HepG2 (cell line): ENCODE data around the gene MBNL3. TPM values are rescaled to one million over a fixed set of nuclear protein-coding genes. Genes with fewer than 3 reads are reported as not detected.

Experiments used
- ARID5B ChIP-seq: IDR thresholded peaks from 2 replicates; pipeline ENCODE4 v1.4.0; 2020; ENCODE audit warnings: mild to moderate bottlenecking, missing genetic modification reagents
- ATF7-NPFF ChIP-seq: sonication (generic); formaldehyde crosslinking; IDR thresholded peaks from 2 replicates; pipeline ENCODE4 v1.8.1; 2023; ENCODE audit warnings: mild to moderate bottlenecking, low read depth, missing genetic modification reagents, moderate library complexity
- CREM ChIP-seq, 2 experiments: sonication (generic) in 1 of 2; formaldehyde crosslinking in 1 of 2; IDR thresholded peaks; 2 replicates each; pipeline versions ENCODE4 v1.4.0 to v1.6.1; 2016 to 2020; ENCODE audit warnings: antibody characterized with exemption in 1 of 2, mild to moderate bottlenecking in 1 of 2, missing genetic modification reagents in 1 of 2
- ELF3 ChIP-seq: IDR thresholded peaks from 2 replicates; pipeline ENCODE4 v1.6.1; 2016; ENCODE audit warnings: missing genetic modification reagents, missing compliant biosample characterization
- FOSL2 ChIP-seq: sonication (generic); formaldehyde crosslinking; IDR thresholded peaks from 2 replicates; pipeline ENCODE4 v1.4.0; 2020; ENCODE audit warnings: missing genetic modification reagents
- FOXA3 ChIP-seq: IDR thresholded peaks from 2 replicates; pipeline ENCODE4 v1.6.1; 2016; ENCODE audit warnings: missing genetic modification reagents, missing compliant biosample characterization
- FOXM1 ChIP-seq: sonication (generic); formaldehyde crosslinking; IDR thresholded peaks from 2 replicates; pipeline ENCODE4 v1.5.0; 2020; ENCODE audit warnings: missing genetic modification reagents
- FOXP1 ChIP-seq, 2 experiments: fragments of 450-650 bp in 1 of 2; IDR thresholded peaks; 2 replicates each; pipeline ENCODE4 v1.6.1; 2017 to 2018; ENCODE audit warnings: antibody characterized with exemption in 1 of 2
- FOXP4 ChIP-seq: sonication (generic); formaldehyde crosslinking; IDR thresholded peaks from 2 replicates; pipeline ENCODE4 v1.4.0; 2020; ENCODE audit warnings: missing genetic modification reagents
- ISL2 ChIP-seq: sonication (generic); formaldehyde crosslinking; IDR thresholded peaks from 2 replicates; pipeline ENCODE4 v1.5.0; 2020; ENCODE audit warnings: missing genetic modification reagents
- MLXIP ChIP-seq: sonication (generic); formaldehyde crosslinking; IDR thresholded peaks from 2 replicates; pipeline ENCODE4 v1.9.0; 2021; ENCODE audit warnings: missing genetic modification reagents, borderline replicate concordance
- NFIC ChIP-seq: IDR thresholded peaks from 2 replicates; pipeline ENCODE4 v1.6.1; 2012; ENCODE audit warnings: mild to moderate bottlenecking, low read length, inconsistent platforms
- PAXIP1 ChIP-seq: sonication (generic); formaldehyde crosslinking; conservative IDR thresholded peaks from 2 replicates; pipeline ENCODE4 v1.4.0; 2020; ENCODE audit warnings: mild to moderate bottlenecking, missing genetic modification reagents, moderate library complexity
- SMARCC2 ChIP-seq: fragments of 450-650 bp; IDR thresholded peaks from 2 replicates; pipeline ENCODE4 v1.6.1; 2017; ENCODE audit warnings: antibody characterized with exemption, mild to moderate bottlenecking
- SOX13 ChIP-seq, 3 experiments: fragments of 450-650 bp in 1 of 3; sonication (generic) in 1 of 3; formaldehyde crosslinking in 1 of 3; IDR thresholded peaks in 2 of 3; conservative IDR thresholded peaks in 1 of 3; 2 replicates each; pipeline versions ENCODE4 v1.5.0 to v1.6.1; 2016 to 2020; ENCODE audit warnings: antibody characterized with exemption in 1 of 3, mild to moderate bottlenecking in 1 of 3, missing compliant biosample characterization in 1 of 3, missing genetic modification reagents in 1 of 3, moderate library complexity in 1 of 3
- SOX5 ChIP-seq: IDR thresholded peaks from 2 replicates; pipeline ENCODE4 v1.6.1; 2016; ENCODE audit warnings: borderline replicate concordance
- ZNF567 ChIP-seq: sonication (generic); formaldehyde crosslinking; IDR thresholded peaks from 2 replicates; pipeline ENCODE4 v1.8.1; 2023; ENCODE audit warnings: mild to moderate bottlenecking, missing genetic modification reagents, borderline replicate concordance
- polyA plus RNA-seq, 8 experiments: library from polyadenylated mRNA; depleted of rRNA in 3 of 8; stranded (reverse) in 7 of 8; unstranded in 1 of 8; fragments of >200 nt; fragmentation: Illumina TruSeq in 4 of 8; extraction: Trizol in 4 of 8; gene quantifications; 2 replicates each; pipeline versions ENCODE4 v1.2.1 to v1.2.3, GENCODE V29; 2011 to 2016; ENCODE audit warnings: low read depth in 4 of 8, missing spikeins in 1 of 8, mixed read lengths in 1 of 8; ENCODE audit not compliant: insufficient read depth in 1 of 8
- total RNA-seq, 5 experiments: library from RNA; depleted of rRNA; stranded (reverse); fragments of >200 nt; fragmentation: Illumina TruSeq; extraction: Trizol; gene quantifications; 2 replicates each; pipeline ENCODE4 v1.2.3, GENCODE V29; 2016; ENCODE audit warnings: low read depth in 1 of 5

The MBNL3 gene
- total and polyA plus RNA-seq, 2 of the 13 experiments (the other 11 are each of a cell fraction or from before 2014, with no cell fraction given): 155 to 257 TPM

- TF ChIP-seq ARID5B (CRISPR knock-in tag): peak; percentile 80
- TF ChIP-seq ZNF567 (CRISPR knock-in tag): no peak
- TF ChIP-seq FOXM1 (CRISPR knock-in tag): no peak
- TF ChIP-seq SMARCC2: no peak
- TF ChIP-seq MLXIP (CRISPR knock-in tag): no peak
- 0 out of 2 replicates have a peak, but pooled peaks have one; percentile 27 for TF ChIP-seq FOSL2 (CRISPR knock-in tag)
- peak; percentile 45; the same call in 1 of the 2 replicates for TF ChIP-seq SOX5 (CRISPR knock-in tag)
- peak; percentile 86 for TF ChIP-seq PAXIP1
- TF ChIP-seq FOXP1 (IDR thresholded peaks at IDR 0.05): no peak
- TF ChIP-seq FOXP1 (CRISPR knock-in tag; IDR thresholded peaks at IDR 0.05): peak; percentile 61; the same call in 1 of the 2 replicates
- peak; percentile 92 for TF ChIP-seq ISL2 (CRISPR knock-in tag)
- TF ChIP-seq FOXP4 (CRISPR knock-in tag): peak; percentile 65
- peak; percentile 48 for TF ChIP-seq ELF3 (CRISPR knock-in tag)
- TF ChIP-seq NFIC: peak; percentile 74
- TF ChIP-seq SOX13 (IDR thresholded peaks at IDR 0.05): 0 out of 2 replicates have a peak, but pooled peaks have one; percentile 13
- peak in 1 of 2 experiments; percentile 76; a peak in 2 of 4 replicates for TF ChIP-seq SOX13 (CRISPR knock-in tag; conservative IDR thresholded peaks at IDR 0.05 in 1 of 2, IDR thresholded peaks at IDR 0.05 in 1 of 2)
- peak; percentile 93 for TF ChIP-seq FOXA3 (CRISPR knock-in tag)
- TF ChIP-seq ATF7-NPFF (CRISPR knock-in tag): no peak
- peak; percentile 72 for TF ChIP-seq CREM (IDR thresholded peaks at IDR 0.05)
- no peak for TF ChIP-seq CREM (CRISPR knock-in tag; IDR thresholded peaks at IDR 0.05)
Observed at GRCh38 chrX:132367984-132368383, 120.9 kb downstream of the MBNL3 start (continued).
